Liver (tissue), 9 donors: ENCODE measurements around the gene RAG2. TPM values are rescaled to one million over a fixed set of nuclear protein-coding genes. Genes with fewer than 3 reads are reported as not detected.

Source experiments
- DNase-seq: peaks from one replicate; pipeline ENCODE4 v3.0.0-alpha.2; 2017; ENCODE audit warnings: low spot score
- H3K27ac ChIP-seq, 2 donors: one replicate each; pipeline ENCODE4 v1.7.0; 2013; ENCODE audit warnings: inconsistent platforms in 2 of 2, low read length in 2 of 2, control low read depth in 1 of 2, low read depth in 1 of 2, mild to moderate bottlenecking in 1 of 2
- H3K27me3 ChIP-seq, 4 donors: one replicate each; pipeline versions ENCODE4 v1.6.1 to v1.7.0; 2013; ENCODE audit warnings: low read length in 3 of 4, inconsistent platforms in 1 of 4, mild to moderate bottlenecking in 1 of 4, moderate library complexity in 1 of 4; ENCODE audit not compliant: control insufficient read depth in 4 of 4, insufficient read depth in 4 of 4
- H3K36me3 ChIP-seq, 4 donors: one replicate each; pipeline versions ENCODE4 v1.6.1 to v1.7.0; 2013; ENCODE audit warnings: low read length in 3 of 4, mild to moderate bottlenecking in 3 of 4, low read depth in 1 of 4, moderate library complexity in 1 of 4; ENCODE audit not compliant: control insufficient read depth in 4 of 4, insufficient read depth in 3 of 4
- H3K4me1 ChIP-seq, 4 donors: one replicate each; pipeline versions ENCODE4 v1.6.1 to v1.7.0; 2013; ENCODE audit warnings: low read length in 3 of 4, mild to moderate bottlenecking in 3 of 4, moderate library complexity in 1 of 4; ENCODE audit not compliant: control insufficient read depth in 4 of 4, insufficient read depth in 4 of 4
- H3K4me3 ChIP-seq, 3 donors: one replicate each; pipeline versions ENCODE4 v1.6.1 to v1.7.0; 2013; ENCODE audit warnings: low read length in 3 of 3, control low read depth in 1 of 3, low read depth in 1 of 3, mild to moderate bottlenecking in 1 of 3
- H3K9ac ChIP-seq, 2 donors: one replicate each; pipeline ENCODE4 v1.7.0; 2013; ENCODE audit warnings: low read length in 2 of 2, mild to moderate bottlenecking in 2 of 2, moderate library complexity in 2 of 2, control low read depth in 1 of 2, low read depth in 1 of 2
- H3K9me3 ChIP-seq, 4 donors: one replicate each; pipeline versions ENCODE4 v1.6.1 to v1.7.0; 2013; ENCODE audit warnings: low read length in 3 of 4; ENCODE audit not compliant: control insufficient read depth in 4 of 4
- EGR1 ChIP-seq, 2 donors: IDR thresholded peaks; 2 replicates each; pipeline ENCODE4 v1.6.1; 2016 to 2018; ENCODE audit warnings: antibody characterized with exemption in 2 of 2, low read depth in 2 of 2
- FOXA1 ChIP-seq: IDR thresholded peaks from 2 replicates; pipeline ENCODE4 v1.6.1; 2016; ENCODE audit warnings: antibody characterized with exemption
- FOXA2 ChIP-seq: IDR thresholded peaks from 2 replicates; pipeline ENCODE4 v1.6.1; 2016; ENCODE audit warnings: antibody characterized with exemption
- GABPA ChIP-seq, 2 donors: IDR thresholded peaks in 1 of 2; conservative IDR thresholded peaks in 1 of 2; 2 replicates each; pipeline ENCODE4 v1.6.1; 2016; ENCODE audit warnings: antibody characterized with exemption in 2 of 2, mild to moderate bottlenecking in 1 of 2, moderate library complexity in 1 of 2
- HNF4A ChIP-seq, 2 donors: conservative IDR thresholded peaks; 2 replicates each; pipeline ENCODE4 v1.6.1; 2016; ENCODE audit warnings: antibody characterized with exemption in 2 of 2, mild to moderate bottlenecking in 2 of 2
- HNF4G ChIP-seq: IDR thresholded peaks from 2 replicates; pipeline ENCODE4 v1.6.1; 2016; ENCODE audit warnings: antibody characterized with exemption
- JUND ChIP-seq, 2 donors: IDR thresholded peaks; 2 replicates each; pipeline ENCODE4 v1.6.1; 2016; ENCODE audit warnings: antibody characterized with exemption in 2 of 2
- NR2F2 ChIP-seq: IDR thresholded peaks from 2 replicates; pipeline ENCODE4 v1.6.1; 2016; ENCODE audit warnings: antibody characterized with exemption
- RAD21 ChIP-seq, 2 donors: IDR thresholded peaks; 2 replicates each; pipeline ENCODE4 v1.6.1; 2016; ENCODE audit warnings: antibody characterized with exemption in 2 of 2, mild to moderate bottlenecking in 2 of 2
- RXRA ChIP-seq, 2 donors: IDR thresholded peaks; 2 replicates each; pipeline ENCODE4 v1.6.1; 2017 to 2018; ENCODE audit warnings: antibody characterized with exemption in 2 of 2, mild to moderate bottlenecking in 1 of 2
- SP1 ChIP-seq: IDR thresholded peaks from 2 replicates; pipeline ENCODE4 v1.6.1; 2018; ENCODE audit warnings: antibody characterized with exemption, mild to moderate bottlenecking
- TAF1 ChIP-seq: conservative IDR thresholded peaks from 2 replicates; pipeline ENCODE4 v1.6.1; 2016; ENCODE audit warnings: antibody characterized with exemption, mild to moderate bottlenecking
- YY1 ChIP-seq: IDR thresholded peaks from 2 replicates; pipeline ENCODE4 v1.6.1; 2016; ENCODE audit warnings: antibody characterized with exemption, mild to moderate bottlenecking
- WGBS: extraction: QIAGEN DNeasy Blood & Tissue Kit; methylation state at CpG from one replicate; pipeline ENCODE4 v1.1.7; 2013; 5-methylcytosine and 5-hydroxymethylcytosine counted together
- polyA plus RNA-seq, 2 donors: library from polyadenylated mRNA; stranded (reverse) in 1 of 2; unstranded in 1 of 2; fragments of 200-250 nt in 1 of 2; fragments of >200 nt in 1 of 2; fragmentation: Nextera tagmentation in 1 of 2; extraction: Ambion mirVana in 1 of 2; gene quantifications; one replicate each; pipeline versions ENCODE4 v1.2.1 to v1.2.3, GENCODE V29; 2013 to 2015
- total RNA-seq, 2 donors: library from RNA; depleted of rRNA; stranded (reverse); fragments of >200 nt; gene quantifications; one replicate each; pipeline ENCODE4 v1.2.3, GENCODE V29; 2014
- TF ChIP-seq, protein P1 (sequence below): IDR thresholded peaks from 2 replicates; pipeline ENCODE4 v1.6.1; 2016; ENCODE audit warnings: antibody characterized with exemption
- TF ChIP-seq, protein P2 (sequence below): IDR thresholded peaks from 2 replicates; pipeline ENCODE4 v1.6.1; 2016; ENCODE audit warnings: antibody characterized with exemption
- TF ChIP-seq, protein P3 (sequence below): fragments of 150-350 bp; IDR thresholded peaks from 2 replicates; pipeline ENCODE4 v1.5.1; 2017; ENCODE audit warnings: improper control_type of control experiment, low read depth, low read length; ENCODE audit not compliant: missing input control
- TF ChIP-seq, protein P4 (sequence below): IDR thresholded peaks from 2 replicates; pipeline ENCODE4 v1.6.1; 2016; ENCODE audit warnings: antibody characterized with exemption
- TF ChIP-seq, protein P5 (sequence below): IDR thresholded peaks from 2 replicates; pipeline ENCODE4 v1.6.1; 2016; ENCODE audit warnings: antibody characterized with exemption, mild to moderate bottlenecking
- donor health status: healthy.
- donor health status: healthy.
- donor health status: healthy.
- donor health status: healthy.
- donor health status: healthy.

RAG2 gene
- total RNA-seq = 1 to 10 TPM in 1 of 2 donors, not detected in 1; 2.0 TPM
- polyA plus RNA-seq = not detected

DNA sequence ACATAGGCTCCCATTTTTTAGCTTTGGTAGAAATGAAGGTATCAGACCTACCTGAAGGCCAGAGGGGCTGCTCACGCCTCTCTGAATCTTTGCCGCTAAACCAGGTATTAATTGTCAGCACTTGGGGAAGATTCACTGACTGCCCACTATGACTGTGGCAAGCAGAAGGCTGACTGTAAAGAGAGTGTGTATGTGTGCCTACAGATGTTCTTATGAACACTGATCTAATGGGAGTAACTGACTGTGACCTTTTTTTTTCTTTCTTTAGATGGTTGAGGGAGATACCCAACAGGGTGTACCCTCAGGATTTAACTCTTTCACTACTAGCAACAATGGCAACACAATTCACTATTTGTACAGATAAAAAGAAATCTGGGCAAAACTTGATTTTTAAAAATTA is at the start of gene RAG2:
RAG2 (minus strand) TSS at position 186 of the 400 bp plus-strand sequence. CDS start 4,068 bp downstream, outside the sequence.
- H3K27ac ChIP-seq = no peak within 1 kb of the TSS
- peaks cover 1 to 11% (median 7%) of the 10 kb centered on the region in 4 donors for H3K4me1 ChIP-seq
- no peak within 1 kb of the TSS for H3K4me3 ChIP-seq
- no peaks in the 10 kb centered on the region for H3K36me3 ChIP-seq
- no peak within 1 kb of the TSS for H3K9ac ChIP-seq
- no peaks in the 10 kb centered on the region for H3K9me3 ChIP-seq
- no peak for TF ChIP-seq HNF4A (conservative IDR thresholded peaks at IDR 0.05)
- TF ChIP-seq RAD21 (IDR thresholded peaks at IDR 0.05) = no peak
- TF ChIP-seq TAF1 = no peak
- TF ChIP-seq JUND (IDR thresholded peaks at IDR 0.05) = no peak
- TF ChIP-seq, protein P1, sequence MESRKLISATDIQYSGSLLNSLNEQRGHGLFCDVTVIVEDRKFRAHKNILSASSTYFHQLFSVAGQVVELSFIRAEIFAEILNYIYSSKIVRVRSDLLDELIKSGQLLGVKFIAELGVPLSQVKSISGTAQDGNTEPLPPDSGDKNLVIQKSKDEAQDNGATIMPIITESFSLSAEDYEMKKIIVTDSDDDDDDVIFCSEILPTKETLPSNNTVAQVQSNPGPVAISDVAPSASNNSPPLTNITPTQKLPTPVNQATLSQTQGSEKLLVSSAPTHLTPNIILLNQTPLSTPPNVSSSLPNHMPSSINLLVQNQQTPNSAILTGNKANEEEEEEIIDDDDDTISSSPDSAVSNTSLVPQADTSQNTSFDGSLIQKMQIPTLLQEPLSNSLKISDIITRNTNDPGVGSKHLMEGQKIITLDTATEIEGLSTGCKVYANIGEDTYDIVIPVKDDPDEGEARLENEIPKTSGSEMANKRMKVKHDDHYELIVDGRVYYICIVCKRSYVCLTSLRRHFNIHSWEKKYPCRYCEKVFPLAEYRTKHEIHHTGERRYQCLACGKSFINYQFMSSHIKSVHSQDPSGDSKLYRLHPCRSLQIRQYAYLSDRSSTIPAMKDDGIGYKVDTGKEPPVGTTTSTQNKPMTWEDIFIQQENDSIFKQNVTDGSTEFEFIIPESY = no peak
- TF ChIP-seq, protein P2, sequence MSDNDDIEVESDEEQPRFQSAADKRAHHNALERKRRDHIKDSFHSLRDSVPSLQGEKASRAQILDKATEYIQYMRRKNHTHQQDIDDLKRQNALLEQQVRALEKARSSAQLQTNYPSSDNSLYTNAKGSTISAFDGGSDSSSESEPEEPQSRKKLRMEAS = no peak
- no peak for TF ChIP-seq NR2F2
- TF ChIP-seq, protein P3, sequence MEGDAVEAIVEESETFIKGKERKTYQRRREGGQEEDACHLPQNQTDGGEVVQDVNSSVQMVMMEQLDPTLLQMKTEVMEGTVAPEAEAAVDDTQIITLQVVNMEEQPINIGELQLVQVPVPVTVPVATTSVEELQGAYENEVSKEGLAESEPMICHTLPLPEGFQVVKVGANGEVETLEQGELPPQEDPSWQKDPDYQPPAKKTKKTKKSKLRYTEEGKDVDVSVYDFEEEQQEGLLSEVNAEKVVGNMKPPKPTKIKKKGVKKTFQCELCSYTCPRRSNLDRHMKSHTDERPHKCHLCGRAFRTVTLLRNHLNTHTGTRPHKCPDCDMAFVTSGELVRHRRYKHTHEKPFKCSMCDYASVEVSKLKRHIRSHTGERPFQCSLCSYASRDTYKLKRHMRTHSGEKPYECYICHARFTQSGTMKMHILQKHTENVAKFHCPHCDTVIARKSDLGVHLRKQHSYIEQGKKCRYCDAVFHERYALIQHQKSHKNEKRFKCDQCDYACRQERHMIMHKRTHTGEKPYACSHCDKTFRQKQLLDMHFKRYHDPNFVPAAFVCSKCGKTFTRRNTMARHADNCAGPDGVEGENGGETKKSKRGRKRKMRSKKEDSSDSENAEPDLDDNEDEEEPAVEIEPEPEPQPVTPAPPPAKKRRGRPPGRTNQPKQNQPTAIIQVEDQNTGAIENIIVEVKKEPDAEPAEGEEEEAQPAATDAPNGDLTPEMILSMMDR = no peak
- TF ChIP-seq FOXA2 = no peak
- TF ChIP-seq YY1 = no peak
- TF ChIP-seq HNF4G = no peak
- no peak for TF ChIP-seq RXRA (IDR thresholded peaks at IDR 0.05)
- TF ChIP-seq FOXA1 = no peak
- TF ChIP-seq EGR1 (IDR thresholded peaks at IDR 0.05; ENCODE audit: low read depth in 2 of 2) = no peak
- TF ChIP-seq GABPA (IDR thresholded peaks at IDR 0.05 in 1 of 2, conservative IDR thresholded peaks at IDR 0.05 in 1 of 2) = no peak
- no peak for TF ChIP-seq SP1
- TF ChIP-seq, protein P4, sequence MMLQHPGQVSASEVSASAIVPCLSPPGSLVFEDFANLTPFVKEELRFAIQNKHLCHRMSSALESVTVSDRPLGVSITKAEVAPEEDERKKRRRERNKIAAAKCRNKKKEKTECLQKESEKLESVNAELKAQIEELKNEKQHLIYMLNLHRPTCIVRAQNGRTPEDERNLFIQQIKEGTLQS = no peak
- TF ChIP-seq, protein P5, sequence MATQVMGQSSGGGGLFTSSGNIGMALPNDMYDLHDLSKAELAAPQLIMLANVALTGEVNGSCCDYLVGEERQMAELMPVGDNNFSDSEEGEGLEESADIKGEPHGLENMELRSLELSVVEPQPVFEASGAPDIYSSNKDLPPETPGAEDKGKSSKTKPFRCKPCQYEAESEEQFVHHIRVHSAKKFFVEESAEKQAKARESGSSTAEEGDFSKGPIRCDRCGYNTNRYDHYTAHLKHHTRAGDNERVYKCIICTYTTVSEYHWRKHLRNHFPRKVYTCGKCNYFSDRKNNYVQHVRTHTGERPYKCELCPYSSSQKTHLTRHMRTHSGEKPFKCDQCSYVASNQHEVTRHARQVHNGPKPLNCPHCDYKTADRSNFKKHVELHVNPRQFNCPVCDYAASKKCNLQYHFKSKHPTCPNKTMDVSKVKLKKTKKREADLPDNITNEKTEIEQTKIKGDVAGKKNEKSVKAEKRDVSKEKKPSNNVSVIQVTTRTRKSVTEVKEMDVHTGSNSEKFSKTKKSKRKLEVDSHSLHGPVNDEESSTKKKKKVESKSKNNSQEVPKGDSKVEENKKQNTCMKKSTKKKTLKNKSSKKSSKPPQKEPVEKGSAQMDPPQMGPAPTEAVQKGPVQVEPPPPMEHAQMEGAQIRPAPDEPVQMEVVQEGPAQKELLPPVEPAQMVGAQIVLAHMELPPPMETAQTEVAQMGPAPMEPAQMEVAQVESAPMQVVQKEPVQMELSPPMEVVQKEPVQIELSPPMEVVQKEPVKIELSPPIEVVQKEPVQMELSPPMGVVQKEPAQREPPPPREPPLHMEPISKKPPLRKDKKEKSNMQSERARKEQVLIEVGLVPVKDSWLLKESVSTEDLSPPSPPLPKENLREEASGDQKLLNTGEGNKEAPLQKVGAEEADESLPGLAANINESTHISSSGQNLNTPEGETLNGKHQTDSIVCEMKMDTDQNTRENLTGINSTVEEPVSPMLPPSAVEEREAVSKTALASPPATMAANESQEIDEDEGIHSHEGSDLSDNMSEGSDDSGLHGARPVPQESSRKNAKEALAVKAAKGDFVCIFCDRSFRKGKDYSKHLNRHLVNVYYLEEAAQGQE = no peak
- WGBS = 89% methylated on average over 2 of the region's 2 CpGs
- no peaks in the 10 kb centered on the region for H3K27me3 ChIP-seq
- DNase-seq = no peak
